GM12878 (cell line): ENCODE measurements around the gene WDR72. TPM values are rescaled to one million over a fixed set of nuclear protein-coding genes. Genes with fewer than 3 reads are reported as not detected.

ENCODE experiments used
- ATAC-seq: fragments of 200-7000 bp; cut with Tn5 transposase; 3 replicates; pipeline ENCODE4 v1.9.1; 2020; ENCODE audit warnings: mild to moderate bottlenecking, moderate library complexity
- BruUV-seq: library from RNA; stranded (reverse); fragments of 400-500 nt; replicated peaks from 2 replicates; lab custom pipeline; 2021; lab: Mats Ljungman, UMichigan
- CTCF ChIA-PET: fragments of 300-600 bp; sonication (Branson Sonifier 250); formaldehyde crosslinking; extraction: SDS; loops from one replicate; lab custom pipeline; 2021; ENCODE audit warnings: inconsistent platforms; lab: Yijun Ruan, JAX
- POLR2A ChIA-PET: fragments of 350-600 bp; formaldehyde crosslinking; extraction: SDS; loops from one replicate; lab custom pipeline; 2021; ENCODE audit warnings: inconsistent platforms; lab: Charles Lee
- RAD21 ChIA-PET: fragments of 300-600 bp; sonication (Branson Sonifier 250); formaldehyde crosslinking; loops from one replicate; lab custom pipeline; 2023; ENCODE audit warnings: antibody characterized with exemption; ENCODE audit not compliant: unreplicated experiment; lab: Charles Lee
- SMC1A ChIA-PET: fragments of 300-600 bp; sonication (Branson Sonifier 250); formaldehyde crosslinking; loops from one replicate; lab custom pipeline; 2023; ENCODE audit not compliant: unreplicated experiment, uncharacterized antibody; lab: Charles Lee
- DNase-seq: peaks from one replicate; pipeline ENCODE4 v3.0.0-alpha.2; 2011; ENCODE audit warnings: low read depth, low spot score
- FAIRE-seq: peaks from 3 replicates; lab custom pipeline; 2011; peaks lifted over from hg19 to GRCh38; lab: Jason Lieb, UNC
- H2AFZ ChIP-seq: 2 replicates; pipeline ENCODE4 v1.6.0; 2011; ENCODE audit warnings: low read depth, low read length, control low read depth; ENCODE audit not compliant: control insufficient read depth
- H3K27ac ChIP-seq: 2 replicates; pipeline ENCODE4 v1.5.1; 2011; ENCODE audit warnings: control low read depth; ENCODE audit not compliant: control insufficient read depth, insufficient read depth
- H3K27me3 ChIP-seq, 2 experiments: replicated peaks in 1 of 2; 2 replicates each; pipeline versions ENCODE4 v1.6.0 to v1.6.1; 2011; ENCODE audit warnings: low read length in 1 of 2; ENCODE audit not compliant: control insufficient read depth in 2 of 2, insufficient read depth in 2 of 2
- H3K36me3 ChIP-seq, 2 experiments: 2 replicates each; pipeline ENCODE4 v1.5.1; 2011; ENCODE audit warnings: low read length in 1 of 2; ENCODE audit not compliant: control insufficient read depth in 2 of 2, insufficient read depth in 2 of 2
- H3K4me1 ChIP-seq: 2 replicates; pipeline ENCODE4 v1.6.1; 2011; ENCODE audit warnings: mild to moderate bottlenecking, low read length, moderate library complexity, mixed read lengths; ENCODE audit not compliant: control insufficient read depth, insufficient read depth
- H3K4me2 ChIP-seq: 2 replicates; pipeline ENCODE4 v1.6.0; 2011; ENCODE audit warnings: control low read depth; ENCODE audit not compliant: control insufficient read depth, insufficient read depth
- H3K4me3 ChIP-seq: fragments of 200-600 bp; sonication (generic); 2 replicates; pipeline ENCODE4 v1.5.1; 2016
- H3K79me2 ChIP-seq: 2 replicates; pipeline ENCODE4 v1.6.0; 2011; ENCODE audit warnings: low read length; ENCODE audit not compliant: control insufficient read depth, insufficient read depth
- H3K9ac ChIP-seq: 2 replicates; pipeline ENCODE4 v1.8.0; 2011; ENCODE audit warnings: low read length, control low read depth, mixed read lengths; ENCODE audit not compliant: control insufficient read depth, insufficient read depth
- H3K9me3 ChIP-seq: replicated peaks from 3 replicates; pipeline ENCODE4 v1.5.1; 2011; ENCODE audit warnings: mild to moderate bottlenecking, low read length; ENCODE audit not compliant: control insufficient read depth, insufficient read depth
- H4K20me1 ChIP-seq: 2 replicates; pipeline ENCODE4 v1.6.0; 2011; ENCODE audit not compliant: control insufficient read depth, insufficient read depth
- CBX5 ChIP-seq: sonication (generic); IDR thresholded peaks from 2 replicates; pipeline ENCODE4 v1.6.1; 2016; ENCODE audit warnings: low read depth, moderate library complexity, mild to moderate bottlenecking, inconsistent platforms
- CHD2 ChIP-seq: IDR thresholded peaks from 2 replicates; pipeline ENCODE4 v1.6.1; 2011; ENCODE audit warnings: low read depth, low read length, improper control_type of control experiment, borderline replicate concordance
- E2F8 ChIP-seq: fragments of 450-650 bp; IDR thresholded peaks from 2 replicates; pipeline ENCODE4 v1.6.1; 2018; ENCODE audit warnings: mild to moderate bottlenecking, low read depth, moderate library complexity; ENCODE audit not compliant: partially characterized antibody
- EED ChIP-seq: sonication (generic); IDR thresholded peaks from 2 replicates; pipeline ENCODE4 v1.6.1; 2016; ENCODE audit warnings: antibody characterized with exemption, low read depth
- FOXK2 ChIP-seq: fragments of 450-650 bp; IDR thresholded peaks from 2 replicates; pipeline ENCODE4 v1.6.1; 2017; ENCODE audit warnings: mild to moderate bottlenecking, moderate library complexity
- JUND ChIP-seq: IDR thresholded peaks from 2 replicates; pipeline ENCODE4 v1.6.1; 2012; ENCODE audit warnings: low read depth, mild to moderate bottlenecking, low read length, improper control_type of control experiment, moderate library complexity
- MYC ChIP-seq: IDR thresholded peaks from 2 replicates; pipeline ENCODE4 v1.6.1; 2011; ENCODE audit warnings: mild to moderate bottlenecking, low read length, moderate library complexity, inconsistent platforms; ENCODE audit not compliant: insufficient read depth, insufficient replicate concordance, insufficient read length, severe bottlenecking
- POU2F2 ChIP-seq: IDR thresholded peaks from 3 replicates; pipeline ENCODE4 v1.6.1; 2011; ENCODE audit warnings: low read depth, mild to moderate bottlenecking, low read length, borderline replicate concordance
- RAD21 ChIP-seq: IDR thresholded peaks from 2 replicates; pipeline ENCODE4 v1.6.1; 2011; ENCODE audit warnings: mild to moderate bottlenecking, low read depth, low read length, moderate library complexity; ENCODE audit not compliant: insufficient read depth
- RELA ChIP-seq: fragments of 450-650 bp; IDR thresholded peaks from 2 replicates; pipeline ENCODE4 v1.8.0; 2014; ENCODE audit warnings: borderline replicate concordance; ENCODE audit not compliant: partially characterized antibody
- RFX5 ChIP-seq: IDR thresholded peaks from 2 replicates; pipeline ENCODE4 v1.6.1; 2011; ENCODE audit warnings: low read depth, low read length, improper control_type of control experiment
- SREBF2 ChIP-seq: IDR thresholded peaks from 2 replicates; pipeline ENCODE4 v1.6.1; 2012; ENCODE audit warnings: mild to moderate bottlenecking, low read length
- STAT1 ChIP-seq: fragments of 450-650 bp; conservative IDR thresholded peaks from 2 replicates; pipeline ENCODE4 v1.6.1; 2014; ENCODE audit warnings: antibody characterized with exemption, mild to moderate bottlenecking
- SUPT20H ChIP-seq: IDR thresholded peaks from 2 replicates; pipeline ENCODE4 v1.6.1; 2011; ENCODE audit warnings: low read depth, mild to moderate bottlenecking, low read length, moderate library complexity, borderline replicate concordance; ENCODE audit not compliant: control insufficient read depth
- ZBTB33 ChIP-seq: fragments of 450-650 bp; IDR thresholded peaks from 2 replicates; pipeline ENCODE4 v1.6.1; 2017; ENCODE audit warnings: mild to moderate bottlenecking
- ZNF384 ChIP-seq: IDR thresholded peaks from 2 replicates; pipeline ENCODE4 v1.6.1; 2012; ENCODE audit warnings: low read depth, mild to moderate bottlenecking, low read length, improper control_type of control experiment, borderline replicate concordance
- WGBS: methylation state at CpG from one replicate; pipeline ENCODE4 v1.1.6; 2016; ENCODE audit warnings: low lambda C conversion rate; ENCODE audit not compliant: insufficient replicate concordance, insufficient coverage; ENCODE audit errors: missing lambda C conversion rate; 5-methylcytosine and 5-hydroxymethylcytosine counted together
- in situ Hi-C: fragments of 300-500 bp; cut with MboI; formaldehyde crosslinking; loops from 9 replicates; pipeline ENCODE4 v1.14.3; 2018; ENCODE audit warnings: mixed read lengths
- intact Hi-C: fragments of 100-400 bp; cut with micrococcal nuclease; formaldehyde crosslinking; loops from one replicate; pipeline ENCODE4 v1.14.2; 2022; ENCODE audit not compliant: unreplicated experiment
- polyA plus RNA-seq, 11 experiments: library from polyadenylated mRNA; depleted of rRNA in 4 of 11; unstranded in 6 of 11; stranded (reverse) in 5 of 11; fragments of >200 nt; fragmentation: Nextera tagmentation in 4 of 11; fragmentation: Illumina TruSeq in 1 of 11; extraction: Ambion mirVana in 4 of 11; extraction: Trizol in 1 of 11; gene quantifications; 1 replicate in 1 of 11; 2 replicates in 10 of 11; pipeline versions ENCODE4 v1.2.1 to v1.2.3, GENCODE V29; 2011 to 2016; ENCODE audit warnings: inconsistent platforms in 2 of 11, missing spikeins in 2 of 11, low read depth in 1 of 11
- total RNA-seq, 4 experiments: library from RNA; depleted of rRNA in 3 of 4; stranded (reverse); fragments of >200 nt in 3 of 4; fragmentation: Illumina TruSeq in 1 of 4; extraction: Trizol in 1 of 4; gene quantifications; 2 replicates each; pipeline versions ENCODE4 v1.2.1 to v1.2.3, GENCODE V29; 2013 to 2021
- TF ChIP-seq, protein P1 (sequence below): fragments of 450-650 bp; formaldehyde crosslinking; IDR thresholded peaks from 2 replicates; pipeline ENCODE4 v1.5.0; 2022; ENCODE audit warnings: mild to moderate bottlenecking, missing genetic modification characterization

Gene WDR72
- total and polyA plus RNA-seq, 10 of the 15 experiments (the other 5 are each of a cell fraction or from before 2014, with no cell fraction given) = 0.03 TPM; not detected in 9

- FAIRE-seq (no peak), DNase-seq (no peak), ATAC-seq (no peak)
- intact Hi-C loops (no loop called here), in situ Hi-C loops (loop anchor here (25.0 kb wide), 1 partner anchor 1630 kb away; no protein-coding TSS in a partner anchor)
- no peak overlapping the region for H3K27ac ChIP-seq
- ChIA-PET CTCF (interaction anchor here (0.6 to 1.6 kb wide), 9 partner anchors 11 to 1632 kb away, joined by 3 to 4 read pairs (median 3); no protein-coding TSS in a partner anchor), POLR2A (no interaction called here), SMC1A (interaction anchor here (0.7 kb wide), 1 partner anchor 84 kb away, joined by 3 read pairs; no protein-coding TSS in a partner anchor), RAD21 (interaction anchor here (0.8 kb wide), 1 partner anchor 1361 kb away, joined by 3 read pairs; no protein-coding TSS in a partner anchor)
- H3K79me2 ChIP-seq = no peaks in the 10 kb centered on the region
- no peaks in the 10 kb centered on the region for H3K27me3 ChIP-seq
- no peaks in the 10 kb centered on the region for H3K4me1 ChIP-seq
- H3K4me2 ChIP-seq = no peak overlapping the region
- WGBS = 0% methylated on average over 1 of the region's 1 CpG
- H3K9me3 ChIP-seq = no peaks in the 10 kb centered on the region
- H3K4me3 ChIP-seq = no peak overlapping the region
- H3K9ac ChIP-seq = no peak overlapping the region
- no peak overlapping the region for H2AFZ ChIP-seq
- BruUV-seq = no TSS peak
- H3K36me3 ChIP-seq = no peaks in the 10 kb centered on the region
- no peaks in the 10 kb centered on the region for H4K20me1 ChIP-seq
- TF ChIP-seq STAT1 = no peak
- no peak for TF ChIP-seq MYC
- TF ChIP-seq RFX5 = no peak
- TF ChIP-seq CHD2 = no peak
- TF ChIP-seq POU2F2 = no peak
- no peak for TF ChIP-seq SREBF2
- TF ChIP-seq RAD21 = no peak
- TF ChIP-seq CBX5 = no peak
- TF ChIP-seq EED = no peak
- no peak for TF ChIP-seq ZNF384
- TF ChIP-seq SUPT20H = no peak
- no peak for TF ChIP-seq ZBTB33
- TF ChIP-seq JUND = no peak
- TF ChIP-seq FOXK2 = no peak
- TF ChIP-seq, protein P1, sequence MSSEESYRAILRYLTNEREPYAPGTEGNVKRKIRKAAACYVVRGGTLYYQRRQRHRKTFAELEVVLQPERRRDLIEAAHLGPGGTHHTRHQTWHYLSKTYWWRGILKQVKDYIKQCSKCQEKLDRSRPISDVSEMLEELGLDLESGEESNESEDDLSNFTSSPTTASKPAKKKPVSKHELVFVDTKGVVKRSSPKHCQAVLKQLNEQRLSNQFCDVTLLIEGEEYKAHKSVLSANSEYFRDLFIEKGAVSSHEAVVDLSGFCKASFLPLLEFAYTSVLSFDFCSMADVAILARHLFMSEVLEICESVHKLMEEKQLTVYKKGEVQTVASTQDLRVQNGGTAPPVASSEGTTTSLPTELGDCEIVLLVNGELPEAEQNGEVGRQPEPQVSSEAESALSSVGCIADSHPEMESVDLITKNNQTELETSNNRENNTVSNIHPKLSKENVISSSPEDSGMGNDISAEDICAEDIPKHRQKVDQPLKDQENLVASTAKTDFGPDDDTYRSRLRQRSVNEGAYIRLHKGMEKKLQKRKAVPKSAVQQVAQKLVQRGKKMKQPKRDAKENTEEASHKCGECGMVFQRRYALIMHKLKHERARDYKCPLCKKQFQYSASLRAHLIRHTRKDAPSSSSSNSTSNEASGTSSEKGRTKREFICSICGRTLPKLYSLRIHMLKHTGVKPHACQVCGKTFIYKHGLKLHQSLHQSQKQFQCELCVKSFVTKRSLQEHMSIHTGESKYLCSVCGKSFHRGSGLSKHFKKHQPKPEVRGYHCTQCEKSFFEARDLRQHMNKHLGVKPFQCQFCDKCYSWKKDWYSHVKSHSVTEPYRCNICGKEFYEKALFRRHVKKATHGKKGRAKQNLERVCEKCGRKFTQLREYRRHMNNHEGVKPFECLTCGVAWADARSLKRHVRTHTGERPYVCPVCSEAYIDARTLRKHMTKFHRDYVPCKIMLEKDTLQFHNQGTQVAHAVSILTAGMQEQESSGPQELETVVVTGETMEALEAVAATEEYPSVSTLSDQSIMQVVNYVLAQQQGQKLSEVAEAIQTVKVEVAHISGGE (CRISPR knock-in tag) = no peak
- TF ChIP-seq E2F8 = no peak
- no peak for TF ChIP-seq RELA
Observed at GRCh38 chr15:53807501-53807900, 48.0 kb upstream of the WDR72 start.
